T-cell (primary cell): ENCODE results near the gene DSCAM. TPM values are rescaled to one million over a fixed set of nuclear protein-coding genes. Genes with fewer than 3 reads are reported as not detected.

Source experiments
- ATAC-seq, 4 experiments: fragments of 200-7000 bp in 3 of 4; fragments of 150-1000 bp in 1 of 4; cut with Tn5 transposase; replicated peaks in 1 of 4; 1 replicate in 3 of 4; 2 replicates in 1 of 4; pipeline ENCODE4 v1.10.0; 2021; ENCODE audit warnings: moderate library complexity in 3 of 4, mild to moderate bottlenecking in 2 of 4, moderate number of reproducible peaks in 1 of 4
- CTCF ChIA-PET, 2 donors: fragments of 300-600 bp; sonication (Branson Sonifier 250); formaldehyde crosslinking; loops; one replicate each; lab custom pipeline; 2022; ENCODE audit warnings: antibody characterized with exemption in 2 of 2; lab: Charles Lee
- POLR2A ChIA-PET, 2 donors: fragments of 300-600 bp; sonication (Branson Sonifier 250); formaldehyde crosslinking; loops; one replicate each; lab custom pipeline; 2022; ENCODE audit warnings: antibody characterized with exemption in 2 of 2; lab: Charles Lee
- DNase-seq, 35 experiments: peaks; one replicate each; pipeline versions ENCODE4 v3.0.0 to v3.0.0-alpha.2; 2013 to 2023
- H3K27ac ChIP-seq: one replicate; pipeline ENCODE4 v1.5.1; 2013; ENCODE audit warnings: low read length
- H3K27me3 ChIP-seq, 2 experiments: replicated peaks in 1 of 2; 1 replicate in 1 of 2; 2 replicates in 1 of 2; pipeline versions ENCODE4 v1.6.1 to v1.7.0; 2013; ENCODE audit warnings: low read length in 1 of 2, mixed read lengths in 1 of 2; ENCODE audit not compliant: control insufficient read depth in 2 of 2, insufficient read depth in 2 of 2; ENCODE audit errors: extremely low read depth in 1 of 2
- H3K36me3 ChIP-seq, 2 donors: 1 replicate in 1 of 2; 2 replicates in 1 of 2; pipeline versions ENCODE4 v1.6.1 to v1.7.0; 2013; ENCODE audit warnings: low read length in 1 of 2; ENCODE audit not compliant: control insufficient read depth in 2 of 2, insufficient read depth in 1 of 2; ENCODE audit errors: extremely low read depth in 1 of 2
- H3K4me1 ChIP-seq, 2 experiments: 1 replicate in 1 of 2; 2 replicates in 1 of 2; pipeline versions ENCODE4 v1.6.1 to v1.7.0; 2013; ENCODE audit warnings: low read length in 2 of 2, mixed read lengths in 1 of 2; ENCODE audit not compliant: insufficient read depth in 2 of 2, control insufficient read depth in 1 of 2; ENCODE audit errors: extremely low read depth in 1 of 2
- H3K4me3 ChIP-seq, 2 donors: 1 replicate in 1 of 2; 2 replicates in 1 of 2; pipeline versions ENCODE4 v1.5.1 to v1.7.0; 2013; ENCODE audit warnings: mild to moderate bottlenecking in 2 of 2, low read length in 1 of 2, moderate library complexity in 1 of 2; ENCODE audit not compliant: control insufficient read depth in 1 of 2; ENCODE audit errors: extremely low read depth in 1 of 2
- H3K9me3 ChIP-seq: 2 replicates; pipeline ENCODE4 v1.7.0; 2013
- H3K27ac Mint-ChIP-seq, 2 donors: one replicate each; pipeline ENCODE4 v1.8.0; 2020 to 2021; ENCODE audit warnings: mild to moderate bottlenecking in 2 of 2, mixed read lengths in 2 of 2
- H3K27me3 Mint-ChIP-seq, 2 donors: one replicate each; pipeline ENCODE4 v1.8.0; 2021 to 2022; ENCODE audit warnings: mixed read lengths in 2 of 2
- H3K36me3 Mint-ChIP-seq: one replicate; pipeline ENCODE4 v1.8.0; 2021; ENCODE audit warnings: mixed read lengths
- H3K4me1 Mint-ChIP-seq, 3 donors: one replicate each; pipeline ENCODE4 v1.8.0; 2020 to 2022; ENCODE audit warnings: mixed read lengths in 3 of 3, mild to moderate bottlenecking in 1 of 3
- H3K4me3 Mint-ChIP-seq, 3 donors: one replicate each; pipeline ENCODE4 v1.8.0; 2020 to 2022; ENCODE audit warnings: mild to moderate bottlenecking in 3 of 3, mixed read lengths in 3 of 3, moderate library complexity in 3 of 3
- H3K9me3 Mint-ChIP-seq, 3 donors: one replicate each; pipeline ENCODE4 v1.8.0; 2020 to 2022; ENCODE audit warnings: mixed read lengths in 3 of 3
- WGBS: methylation state at CpG from one replicate; pipeline ENCODE4 v1.1.5; 2013; ENCODE audit warnings: missing lambda C conversion rate; ENCODE audit not compliant: insufficient coverage; 5-methylcytosine and 5-hydroxymethylcytosine counted together
- total RNA-seq, 35 experiments: library from RNA in 6 of 35; stranded (reverse) in 6 of 35; fragments of 120-200 nt in 1 of 35; gene quantifications; one replicate each; pipeline versions ENCODE4 v1.2.1 to v1.2.4 and lab custom pipeline; 2013 to 2026

The DSCAM gene
- total RNA-seq, 5 donors from 2014 or later (not counting 1 experiment from before 2014, with no cell fraction given): not detected

GRCh38 chr21:40640266-40640789 lies 206.6 kb downstream of the DSCAM start:
- POLR2A ChIA-PET: no interaction called here

GRCh38 chr21:40639616-40640194 lies 207.3 kb downstream of the DSCAM start:
- H3K4me1 ChIP-seq: no peaks in the 10 kb centered on the region
- Mint-ChIP-seq H3K27me3 (no peaks in the 10 kb centered on the region), H3K4me1 (no peaks in the 10 kb centered on the region), H3K27ac (no peak overlapping the region), H3K36me3 (no peaks in the 10 kb centered on the region), H3K4me3 (no peak overlapping the region), H3K9me3 (peaks cover 0 to 9% (median 2%) of the 10 kb centered on the region in 3 donors)
- ChIA-PET POLR2A (no interaction called here), CTCF (no interaction called here)
- ATAC-seq (no peak), DNase-seq (no peak)
- H3K27me3 ChIP-seq: no peaks in the 10 kb centered on the region
- H3K9me3 ChIP-seq: no peaks in the 10 kb centered on the region
- H3K36me3 ChIP-seq: no peaks in the 10 kb centered on the region
- 89% methylated on average over 4 of the region's 6 CpGs for WGBS
- H3K4me3 ChIP-seq: no peak overlapping the region
- H3K27ac ChIP-seq: no peak overlapping the region

More at GRCh38 chr21:40640266-40640789, 206.6 kb downstream of the DSCAM start:
- CTCF ChIA-PET: no interaction called here
- no peaks in the 10 kb centered on the region for H3K4me1 ChIP-seq
- 77% methylated on average over 7 of the region's 9 CpGs for WGBS
- Mint-ChIP-seq H3K36me3 (no peaks in the 10 kb centered on the region), H3K9me3 (peaks cover 0 to 6% (median 5%) of the 10 kb centered on the region in 3 donors), H3K4me3 (no peak overlapping the region), H3K4me1 (no peaks in the 10 kb centered on the region), H3K27me3 (no peaks in the 10 kb centered on the region), H3K27ac (no peak overlapping the region)
- no peaks in the 10 kb centered on the region for H3K27me3 ChIP-seq
- H3K4me3 ChIP-seq: no peak overlapping the region
- H3K27ac ChIP-seq: no peak overlapping the region
- no peaks in the 10 kb centered on the region for H3K36me3 ChIP-seq
- no peaks in the 10 kb centered on the region for H3K9me3 ChIP-seq
- no peak for ATAC-seq
- DNase-seq: no peak

- Mint-ChIP-seq H3K4me1 (no peaks in the 10 kb centered on the region), H3K36me3 (no peaks in the 10 kb centered on the region), H3K27me3 (no peaks in the 10 kb centered on the region), H3K27ac (no peak overlapping the region), H3K9me3 (peaks cover 0 to 4% (median 0%) of the 10 kb centered on the region in 3 donors), H3K4me3 (no peak overlapping the region)
- ChIA-PET CTCF (no interaction called here), POLR2A (no interaction called here)
- no peak overlapping the region for H3K4me3 ChIP-seq
- H3K36me3 ChIP-seq: no peaks in the 10 kb centered on the region
- no peak for DNase-seq
- no peak for ATAC-seq
- H3K9me3 ChIP-seq: no peaks in the 10 kb centered on the region
- no peak overlapping the region for H3K27ac ChIP-seq
- H3K4me1 ChIP-seq: no peaks in the 10 kb centered on the region
- 79% methylated on average over 8 of the region's 17 CpGs for WGBS
- no peaks in the 10 kb centered on the region for H3K27me3 ChIP-seq
These were observed 208.3 kb downstream of the DSCAM start for GRCh38 chr21:40638466-40639251.

GRCh38 chr21:40636026-40636425 lies 210.9 kb downstream of the DSCAM start:
- H3K27me3 ChIP-seq: no peaks in the 10 kb centered on the region
- no peak for ATAC-seq
- no peak for DNase-seq
- Mint-ChIP-seq H3K4me1 (no peaks in the 10 kb centered on the region), H3K36me3 (no peaks in the 10 kb centered on the region), H3K9me3 (peaks cover 0 to 4% (median 3%) of the 10 kb centered on the region in 3 donors), H3K4me3 (no peak overlapping the region), H3K27ac (no peak overlapping the region), H3K27me3 (no peaks in the 10 kb centered on the region)
- no peaks in the 10 kb centered on the region for H3K4me1 ChIP-seq
- H3K9me3 ChIP-seq: no peaks in the 10 kb centered on the region
- no peak overlapping the region for H3K4me3 ChIP-seq
- no peaks in the 10 kb centered on the region for H3K36me3 ChIP-seq
- POLR2A ChIA-PET: no interaction called here
- CTCF ChIA-PET: no interaction called here
- 84% methylated on average over 5 of the region's 9 CpGs for WGBS
- no peak overlapping the region for H3K27ac ChIP-seq

GRCh38 chr21:40635391-40635790 lies 211.6 kb downstream of the DSCAM start:
- H3K9me3 ChIP-seq: no peaks in the 10 kb centered on the region
- no peaks in the 10 kb centered on the region for H3K4me1 ChIP-seq
- Mint-ChIP-seq H3K27ac (no peak overlapping the region), H3K4me3 (no peak overlapping the region), H3K27me3 (no peaks in the 10 kb centered on the region), H3K4me1 (no peaks in the 10 kb centered on the region), H3K9me3 (peaks cover 0 to 4% (median 3%) of the 10 kb centered on the region in 3 donors), H3K36me3 (no peaks in the 10 kb centered on the region)
- ATAC-seq: no peak
- no peaks in the 10 kb centered on the region for H3K27me3 ChIP-seq
- CTCF ChIA-PET: no interaction called here
- H3K4me3 ChIP-seq: no peak overlapping the region
- POLR2A ChIA-PET: no interaction called here
- H3K27ac ChIP-seq: no peak overlapping the region
- WGBS: 94% methylated on average over 3 of the region's 4 CpGs
- H3K36me3 ChIP-seq: no peaks in the 10 kb centered on the region
- no peak for DNase-seq

GRCh38 chr21:40634141-40634540 lies 212.8 kb downstream of the DSCAM start:
- 93% methylated on average over 4 of the region's 6 CpGs for WGBS
- Mint-ChIP-seq H3K27ac (no peak overlapping the region), H3K27me3 (no peaks in the 10 kb centered on the region), H3K36me3 (no peaks in the 10 kb centered on the region), H3K4me1 (no peaks in the 10 kb centered on the region), H3K4me3 (no peak overlapping the region), H3K9me3 (peaks cover 0 to 8% (median 3%) of the 10 kb centered on the region in 3 donors)
- DNase-seq: no peak
- H3K4me1 ChIP-seq: no peaks in the 10 kb centered on the region
- CTCF ChIA-PET: no interaction called here
- ATAC-seq: no peak
- POLR2A ChIA-PET: no interaction called here
- no peak overlapping the region for H3K27ac ChIP-seq
- H3K4me3 ChIP-seq: no peak overlapping the region
- no peaks in the 10 kb centered on the region for H3K9me3 ChIP-seq
- no peaks in the 10 kb centered on the region for H3K27me3 ChIP-seq
- H3K36me3 ChIP-seq: no peaks in the 10 kb centered on the region
